Activated CD8-positive, alpha-beta memory T cell treated with anti-CD3 and anti-CD28 coated beads for 1 hour (primary cell): ENCODE results near the gene WWOX.

Experiments
- DNase-seq, 2 donors: peaks; one replicate each; pipeline ENCODE4 v3.0.0-alpha.2; 2020; ENCODE audit warnings: low read depth in 1 of 2; ENCODE audit errors: extremely low read depth in 1 of 2

The WWOX gene

GRCh38 chr16:78292086-78292843 is 192.8 kb downstream of the WWOX start:
- DNase-seq = no peak

GRCh38 chr16:78292844-78293380 is 193.5 kb downstream of the WWOX start:
- DNase-seq = no peak

GRCh38 chr16:78294538-78295225 is 195.2 kb downstream of the WWOX start:
- DNase-seq = no peak

GRCh38 chr16:78297066-78297666 is 197.7 kb downstream of the WWOX start:
- no peak for DNase-seq

- no peak for DNase-seq
Observed at GRCh38 chr16:78298986-78299385, 199.5 kb downstream of the WWOX start.

GRCh38 chr16:78300469-78300868 is 201.0 kb downstream of the WWOX start:
- no peak for DNase-seq

GRCh38 chr16:78303946-78304345 is 204.5 kb downstream of the WWOX start:
- DNase-seq = no peak

GRCh38 chr16:78306361-78306760 is 206.9 kb downstream of the WWOX start:
- DNase-seq = no peak

GRCh38 chr16:78307824-78308528 is 208.5 kb downstream of the WWOX start:
- DNase-seq = no peak

GRCh38 chr16:78309763-78310162 is 210.3 kb downstream of the WWOX start:
- no peak for DNase-seq

GRCh38 chr16:78310196-78310595 is 210.7 kb downstream of the WWOX start:
- DNase-seq = no peak

GRCh38 chr16:78310990-78311561 is 211.6 kb downstream of the WWOX start:
- DNase-seq = no peak

- DNase-seq = no peak
Observed at GRCh38 chr16:78311831-78312230, 212.4 kb downstream of the WWOX start.

- no peak for DNase-seq
Observed at GRCh38 chr16:78317564-78318240, 218.2 kb downstream of the WWOX start.

- no peak for DNase-seq
Observed at GRCh38 chr16:78321620-78322360, 222.3 kb downstream of the WWOX start.

- no peak for DNase-seq
Observed at GRCh38 chr16:78323315-78323714, 223.9 kb downstream of the WWOX start.

- DNase-seq = no peak
Observed at GRCh38 chr16:78324649-78325285, 225.3 kb downstream of the WWOX start.

- no peak for DNase-seq
Observed at GRCh38 chr16:78325468-78326352, 226.3 kb downstream of the WWOX start.
